Bone marrow (tissue), 2 donors: ENCODE measurements around the gene TGM1.

Experiments used
- DNase-seq, 2 donors: peaks; one replicate each; lab custom pipeline; 2025; lab: John Stamatoyannopoulos, UW

TGM1 gene

DNA sequence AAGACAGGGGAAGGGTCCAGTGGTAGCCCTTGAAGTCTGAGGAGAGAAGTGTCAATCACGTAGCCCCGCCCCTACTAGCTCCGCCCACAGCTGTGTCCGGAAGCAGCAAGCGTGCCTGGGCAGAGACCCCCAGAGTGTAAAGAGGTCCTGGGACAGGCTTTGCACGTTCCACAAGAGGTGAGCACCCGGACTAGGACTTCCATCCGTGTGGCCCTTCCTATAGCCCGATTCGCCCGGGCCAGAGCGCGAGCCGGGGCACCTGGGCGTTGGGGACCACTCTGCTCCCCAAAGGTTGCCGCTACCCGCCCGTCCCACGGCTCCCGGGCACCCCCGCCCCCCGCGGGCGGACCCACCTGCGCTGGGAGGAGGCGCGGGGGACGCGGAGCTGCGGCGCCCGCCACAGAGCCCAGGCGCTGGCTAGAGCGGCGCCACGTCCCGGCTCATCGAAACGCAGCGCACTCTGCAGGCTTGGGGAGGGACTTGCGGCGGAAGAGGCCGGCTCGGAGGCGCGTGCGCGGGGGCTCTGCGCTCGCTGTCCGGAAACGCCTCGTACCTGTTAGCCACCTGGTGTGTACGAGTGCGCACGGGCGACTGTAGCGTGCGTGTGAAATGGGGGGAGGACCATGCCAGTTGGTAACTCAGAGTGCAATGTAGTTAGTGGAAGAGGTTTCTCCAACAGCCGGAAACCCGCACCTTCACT lies 8.3 kb upstream of the TGM1 start, which contains the start of gene RABGGTA:
Gene RABGGTA (minus strand): TSS at position 464 of the 700 bp plus-strand sequence. CDS start 482 bp downstream, outside the sequence.
- DNase-seq = peak; percentile 57 to 80

DNA sequence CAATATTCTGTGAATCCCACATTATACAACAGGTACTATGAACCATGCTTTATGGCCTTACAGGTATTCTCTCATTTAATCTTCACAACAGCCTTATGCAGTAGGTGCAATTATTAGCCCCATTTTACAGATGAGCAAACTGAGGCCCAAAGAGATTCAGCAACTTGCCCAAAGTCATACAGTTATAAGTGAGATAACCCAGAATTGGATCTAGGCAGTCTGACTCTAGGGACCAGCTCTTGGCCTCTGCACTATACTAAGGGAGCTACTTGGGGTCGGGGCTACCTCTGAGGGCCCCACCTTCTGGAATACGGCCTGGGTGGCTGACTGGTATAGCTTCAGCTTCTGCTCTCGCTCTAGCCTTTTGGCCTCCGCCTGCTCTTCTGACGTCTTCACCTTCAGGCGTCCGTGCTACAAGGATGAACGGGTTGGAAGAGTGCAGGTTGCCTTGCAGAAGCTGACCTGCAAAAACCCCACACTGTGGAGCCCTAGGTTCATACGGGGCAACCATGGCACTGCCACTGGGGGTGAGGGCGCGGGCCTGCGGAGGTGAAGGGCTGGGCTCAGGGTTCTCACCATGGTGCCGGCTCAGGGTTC lies 7.7 kb upstream of the TGM1 start:
- DNase-seq = no peak

DNA sequence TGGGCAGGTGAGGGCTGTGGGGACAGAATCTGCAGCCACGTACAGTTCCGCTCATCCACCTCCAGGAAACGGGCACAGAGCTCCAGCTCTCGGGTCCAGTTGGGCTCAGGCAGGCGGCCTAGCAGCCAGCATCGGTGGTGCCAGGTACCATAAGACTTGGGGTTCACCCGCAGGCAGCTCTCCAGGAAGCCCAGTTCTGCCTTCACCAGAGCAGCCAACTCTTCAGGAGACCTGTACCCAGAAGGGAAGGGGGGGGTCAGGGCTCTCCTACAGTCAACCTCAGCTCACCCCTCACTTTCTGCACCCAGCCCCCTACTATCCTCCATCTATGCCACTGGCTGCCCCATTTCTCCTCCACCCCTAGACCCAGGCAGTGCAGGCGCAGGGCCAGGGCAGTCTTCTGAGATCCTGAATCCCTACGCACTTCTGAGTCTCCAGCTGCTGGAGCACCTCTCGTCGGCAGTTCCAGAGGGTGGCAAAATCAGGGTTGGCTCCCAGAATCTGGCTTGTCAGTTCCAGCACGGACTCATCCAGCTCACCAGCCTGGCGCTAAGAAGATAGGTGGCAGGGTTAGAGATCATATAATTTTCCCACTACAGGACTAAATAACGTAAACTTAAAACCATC lies 7.0 kb upstream of the TGM1 start:
- DNase-seq = no peak

DNA sequence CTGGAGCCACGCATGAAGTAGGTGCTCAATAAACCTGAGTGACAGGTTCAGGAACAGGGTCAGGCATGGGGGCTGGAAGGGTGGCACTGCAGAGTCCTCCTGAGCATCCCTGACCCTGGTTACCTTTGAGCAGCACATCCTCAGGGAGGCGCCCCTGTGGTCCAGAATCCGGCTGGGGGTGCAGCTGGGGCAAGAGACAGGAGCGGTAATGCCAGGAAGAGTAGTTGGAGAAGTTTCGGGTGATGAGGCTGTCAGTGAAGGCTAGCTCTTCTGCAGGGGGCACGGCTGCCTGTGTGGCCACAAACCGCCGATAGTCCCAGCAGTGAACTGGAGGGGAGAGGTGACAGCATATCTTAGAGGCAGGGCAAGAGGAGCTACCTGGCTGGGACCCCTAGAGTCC lies 6.4 kb upstream of the TGM1 start:
- no peak for DNase-seq

DNA sequence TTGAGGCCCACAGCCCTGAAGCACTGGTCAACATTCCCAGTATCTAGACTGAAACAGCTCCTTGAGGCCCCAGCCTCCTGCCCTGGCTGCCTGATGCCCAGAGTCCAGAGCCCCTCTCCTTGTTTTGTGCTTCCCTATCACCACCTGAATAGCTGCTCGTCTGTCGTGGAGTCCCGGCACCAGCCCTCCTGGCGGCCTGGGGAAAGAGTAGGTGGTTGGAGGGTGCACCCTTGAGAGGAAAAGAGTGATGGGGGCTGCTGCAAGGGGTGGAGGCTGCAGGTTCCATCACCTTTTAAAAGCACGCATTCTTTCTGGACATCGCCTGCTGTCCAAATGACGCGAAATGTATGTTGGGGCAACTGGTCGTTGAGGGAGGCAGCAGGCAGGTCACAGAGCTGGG lies 5.2 kb upstream of the TGM1 start:
- DNase-seq = no peak

DNA sequence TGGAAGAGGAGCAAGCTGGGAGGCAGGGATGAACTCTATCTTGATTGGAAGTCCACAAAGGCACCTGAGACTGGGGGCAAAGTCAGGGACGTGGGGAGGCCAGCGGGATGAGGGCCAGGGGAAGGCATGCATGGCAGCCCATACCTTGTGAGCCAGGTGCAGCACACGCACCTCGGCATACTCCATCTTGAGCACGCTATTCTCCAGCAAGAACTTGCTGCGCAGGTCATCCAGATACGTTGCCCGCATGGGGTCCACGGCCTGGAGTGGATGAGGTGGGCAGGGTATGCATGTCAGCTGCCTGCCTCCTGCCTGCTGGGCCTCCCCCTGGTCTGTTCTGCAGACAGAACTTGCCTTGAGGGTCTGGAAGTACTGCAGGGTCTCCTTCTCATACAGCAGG lies 4.5 kb upstream of the TGM1 start:
- no peak for DNase-seq

DNA sequence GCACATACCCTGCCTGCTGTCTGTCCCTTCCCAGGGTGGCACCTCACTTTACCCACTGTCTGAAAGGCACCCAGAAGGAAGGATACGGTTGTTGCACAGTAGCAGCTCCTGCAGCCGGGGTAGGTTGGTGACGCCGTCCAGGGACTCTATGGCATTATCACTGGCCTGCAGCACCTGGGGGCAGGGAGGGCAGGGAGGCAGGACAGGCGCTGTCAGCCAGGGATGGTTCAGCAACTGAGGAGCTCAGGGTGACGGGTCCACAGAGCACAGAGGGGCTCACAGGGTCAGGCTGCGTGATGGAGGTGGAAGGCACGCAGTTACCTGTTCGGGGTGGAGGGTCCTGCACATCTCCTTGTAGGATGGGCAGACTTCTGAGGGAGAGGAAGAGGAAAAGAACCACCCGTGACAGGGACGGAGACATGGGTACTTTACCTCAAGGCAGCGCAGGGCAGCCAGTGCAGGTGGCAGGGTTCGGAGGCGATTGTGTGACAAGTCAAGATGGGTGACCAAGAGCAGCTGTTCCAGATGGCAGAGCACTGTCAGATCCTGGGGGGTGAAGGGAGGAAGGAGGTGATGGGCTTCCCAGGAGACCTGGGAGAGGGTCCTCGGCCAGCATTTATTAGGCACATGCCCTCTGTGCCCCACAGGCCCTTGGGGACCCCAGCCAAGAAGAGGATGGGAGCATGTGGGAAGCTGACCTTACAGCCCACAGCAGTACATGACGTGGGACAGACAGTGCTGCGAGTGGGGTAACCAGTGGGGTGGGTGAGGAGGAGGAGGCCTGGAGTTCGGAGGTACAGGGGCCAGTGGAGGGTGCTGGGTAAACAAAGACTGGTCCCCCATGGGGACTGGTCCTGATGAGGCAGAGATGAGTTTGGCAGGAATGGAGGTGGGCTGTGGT lies 3.6 kb upstream of the TGM1 start:
- no peak for DNase-seq

DNA sequence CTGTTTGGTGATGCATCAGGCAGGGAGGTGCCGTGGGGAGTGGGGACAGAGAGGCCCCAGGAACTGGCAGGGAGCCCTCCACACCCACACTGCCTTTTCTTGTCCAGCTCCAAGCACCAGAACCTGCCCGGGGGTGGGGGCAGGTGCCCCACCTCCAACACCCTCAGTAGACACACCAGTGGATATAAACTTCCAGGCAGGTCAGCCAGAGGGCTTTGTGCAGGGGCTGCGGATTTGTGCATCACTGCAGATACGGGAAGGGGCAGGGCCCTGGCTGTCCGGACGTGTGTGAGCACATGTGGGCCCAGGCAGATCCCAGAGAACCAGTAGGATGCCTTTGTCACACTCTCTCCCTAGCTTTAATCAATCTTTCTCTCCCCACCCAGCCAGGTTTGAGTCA lies 1.3 kb upstream of the TGM1 start:
- DNase-seq = no peak

DNA sequence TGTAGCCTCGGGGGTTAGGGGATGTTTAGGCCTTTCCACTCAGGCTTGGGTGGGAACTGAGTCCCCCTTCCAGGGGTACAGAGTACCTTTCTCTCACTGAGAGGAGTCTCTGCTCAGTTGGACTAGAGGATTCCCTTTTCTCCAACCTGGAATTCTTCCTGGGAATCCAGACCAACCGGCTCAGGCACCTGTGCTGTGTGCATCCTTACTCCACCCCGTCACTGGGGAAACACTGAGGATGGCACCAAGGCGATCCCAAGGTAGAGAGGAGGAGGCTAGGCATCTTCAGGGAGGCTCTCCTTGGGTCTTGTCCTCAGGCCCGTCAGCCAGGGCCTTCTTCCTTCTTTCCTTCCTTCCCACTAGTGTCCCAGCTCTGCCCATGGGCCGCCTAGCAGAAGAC lies 871 bp upstream of the TGM1 start:
- no peak for DNase-seq

DNA sequence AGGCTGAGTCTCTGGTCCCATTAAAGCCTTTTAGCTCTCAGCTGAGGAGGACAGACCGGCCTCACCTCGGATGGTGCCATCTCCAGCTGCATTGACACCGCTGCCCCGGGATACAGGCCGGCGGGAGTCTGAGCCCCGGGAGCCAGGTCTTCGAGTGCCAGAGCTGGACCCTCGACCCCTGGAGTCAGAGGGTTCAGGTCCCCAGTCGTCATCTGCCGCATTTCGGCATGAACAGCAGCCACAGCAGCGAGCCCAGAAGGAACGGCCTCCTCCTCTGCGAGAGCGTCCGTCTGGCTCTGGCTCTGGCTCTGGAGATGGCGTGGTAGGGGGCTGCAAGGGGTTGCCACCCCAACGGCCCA lies 1.0 kb downstream of the TGM1 start:
- no peak for DNase-seq

DNA sequence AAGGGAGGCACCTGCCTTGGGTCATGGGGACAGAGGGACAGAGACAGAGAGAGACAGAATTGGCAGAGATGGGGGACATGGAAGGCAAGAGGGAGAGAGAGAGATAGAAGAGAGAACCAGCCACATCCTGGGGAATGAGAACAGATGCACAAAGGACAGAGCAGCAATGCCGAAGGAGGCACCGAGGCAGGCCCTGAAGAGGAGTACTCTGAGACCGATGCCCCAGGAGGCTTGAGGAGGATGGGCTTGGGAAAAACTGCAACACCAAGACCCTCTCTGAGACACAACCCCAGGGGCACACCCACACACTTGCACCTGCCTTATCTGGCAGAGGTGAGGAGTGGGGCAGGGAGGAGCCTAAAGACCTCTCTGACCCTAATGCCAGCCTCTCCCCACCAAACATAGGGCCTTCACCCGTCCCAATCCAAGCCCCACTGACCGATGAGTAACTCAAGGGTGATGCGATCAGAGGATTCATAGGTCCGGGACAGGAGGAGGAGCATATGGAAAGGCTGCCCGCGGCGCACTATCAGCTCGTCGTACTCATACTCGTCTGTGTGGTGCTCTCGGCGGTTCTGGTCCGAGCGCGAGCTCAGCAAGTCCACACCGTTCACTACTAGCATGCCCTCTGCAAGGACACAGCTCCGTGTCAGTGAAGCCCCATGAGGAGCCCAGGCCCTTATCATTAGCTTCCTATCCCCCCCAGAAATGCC lies 1.6 kb downstream of the TGM1 start:
- no peak for DNase-seq

DNA sequence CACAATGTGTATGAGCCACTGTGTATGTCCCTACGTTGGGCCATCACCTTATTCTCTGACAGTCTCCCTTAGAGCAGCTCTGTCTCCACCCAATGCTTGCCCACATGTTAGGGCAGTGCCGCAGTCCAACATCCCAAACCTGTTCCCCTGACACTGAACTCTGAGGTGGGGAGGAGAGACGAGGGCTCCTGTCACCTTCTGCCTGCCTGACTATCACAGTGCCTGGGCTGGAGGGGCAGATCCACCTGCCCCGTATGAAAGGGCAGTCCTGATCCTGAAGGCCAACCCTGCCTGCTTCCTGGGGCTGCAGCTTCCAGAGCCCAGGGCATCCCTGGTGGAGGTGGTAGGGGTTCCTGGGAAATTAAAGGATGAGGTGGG lies 2.2 kb downstream of the TGM1 start:
- no peak for DNase-seq

DNA sequence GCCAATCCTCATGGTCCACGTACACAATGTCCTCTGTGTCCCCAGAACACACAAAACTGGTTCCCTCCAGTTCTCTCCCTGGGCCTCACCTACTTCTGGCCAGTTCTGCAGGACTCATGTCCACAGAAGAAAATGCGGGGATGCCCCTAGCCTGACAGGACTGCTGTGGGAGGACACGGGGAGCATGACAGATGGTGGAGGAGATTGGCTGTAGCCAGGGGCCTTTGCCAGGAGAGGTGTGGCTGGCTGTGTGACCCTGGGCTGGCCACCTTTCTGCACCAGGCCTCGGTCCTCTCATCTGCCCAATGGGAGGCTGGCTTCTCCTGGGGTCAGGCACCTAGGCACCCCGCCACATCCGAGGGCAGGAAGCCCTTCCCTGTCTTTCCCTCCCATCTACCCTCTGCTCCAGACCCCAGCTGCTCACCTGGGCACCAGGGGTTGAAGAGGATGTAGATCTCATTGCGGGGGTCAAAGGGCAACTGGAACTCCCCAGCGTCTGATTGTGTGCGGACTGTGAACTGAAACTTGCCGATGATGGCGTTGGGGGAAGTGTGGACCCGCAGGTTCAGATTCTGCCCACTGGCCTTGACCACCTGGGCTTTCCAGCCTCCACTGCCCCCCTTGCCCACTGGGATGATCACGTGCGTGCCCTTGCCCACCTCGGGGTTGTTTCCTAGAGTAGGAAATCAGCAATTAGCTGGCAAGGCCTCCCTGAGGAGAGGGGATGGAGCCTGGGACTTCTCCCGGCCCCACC lies 2.8 kb downstream of the TGM1 start:
- no peak for DNase-seq

DNA sequence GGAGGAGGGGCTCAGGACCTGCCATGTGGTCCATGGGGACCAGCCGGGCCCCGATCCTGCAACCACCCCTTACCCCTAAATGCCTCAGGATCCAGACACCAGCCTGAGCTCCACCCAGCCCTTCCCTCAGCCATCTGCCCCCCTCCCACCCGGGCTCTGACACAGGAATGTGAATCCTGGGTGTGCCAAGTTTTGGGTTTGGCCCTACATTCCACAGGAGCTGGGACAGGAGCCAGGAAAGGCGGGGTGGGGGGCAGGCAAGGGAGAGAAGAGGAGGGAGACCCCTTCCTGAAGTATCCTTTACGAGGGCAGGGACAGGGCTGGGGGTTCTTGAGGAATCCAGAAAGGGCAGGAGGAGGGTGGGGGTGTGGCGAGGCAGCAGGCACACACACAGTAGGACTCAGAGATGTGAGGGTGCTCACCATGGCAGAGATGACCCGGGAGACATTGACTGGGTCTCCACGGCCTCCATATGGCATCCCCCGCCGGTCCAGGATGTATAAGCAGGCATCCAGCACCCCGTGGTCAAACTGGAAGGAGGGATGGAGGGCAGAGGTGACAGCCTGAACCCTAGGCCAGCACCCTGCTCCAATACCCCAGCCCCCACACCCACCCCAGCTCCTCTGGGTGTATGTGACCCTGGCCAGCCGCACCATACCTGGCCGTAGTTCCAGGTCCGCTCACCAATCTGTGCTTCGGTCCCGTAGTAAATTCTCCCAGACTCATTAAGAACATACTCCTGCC lies 3.5 kb downstream of the TGM1 start:
- DNase-seq = no peak

DNA sequence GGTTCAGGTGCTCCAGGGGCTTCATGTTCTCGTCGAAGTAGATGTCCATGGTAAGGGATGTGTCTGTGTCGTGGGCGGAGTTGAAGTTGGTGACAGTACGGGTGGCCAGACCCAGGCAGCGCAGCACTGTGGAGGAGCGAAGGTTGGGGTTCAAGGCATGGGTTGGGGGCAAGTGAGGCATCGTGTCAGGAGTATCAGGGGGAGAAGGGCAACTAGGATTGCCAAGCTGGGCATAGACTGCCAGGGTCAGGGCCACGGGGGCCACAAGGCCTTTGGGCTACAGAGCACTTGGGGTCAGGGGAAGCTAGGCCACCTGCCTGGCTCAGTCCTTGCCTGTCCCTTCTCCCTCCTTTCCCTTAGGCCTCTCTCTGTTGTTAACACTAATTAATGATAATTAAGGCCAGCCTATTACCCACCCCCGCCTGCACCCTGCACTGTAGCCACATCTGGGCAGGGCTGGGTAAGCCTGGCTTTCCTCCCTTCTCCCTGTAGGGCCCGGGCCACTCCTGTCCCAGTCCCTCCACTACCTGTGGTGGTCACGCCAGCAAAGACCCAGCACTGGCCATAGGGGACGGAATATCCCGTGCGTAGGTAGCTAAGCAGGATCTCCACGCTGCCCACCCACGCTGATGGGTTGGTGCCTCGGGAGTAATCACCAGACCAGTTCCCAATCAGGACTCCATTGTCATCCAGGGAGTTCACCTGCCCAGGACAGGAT lies 4.3 kb downstream of the TGM1 start:
- no peak for DNase-seq

DNA sequence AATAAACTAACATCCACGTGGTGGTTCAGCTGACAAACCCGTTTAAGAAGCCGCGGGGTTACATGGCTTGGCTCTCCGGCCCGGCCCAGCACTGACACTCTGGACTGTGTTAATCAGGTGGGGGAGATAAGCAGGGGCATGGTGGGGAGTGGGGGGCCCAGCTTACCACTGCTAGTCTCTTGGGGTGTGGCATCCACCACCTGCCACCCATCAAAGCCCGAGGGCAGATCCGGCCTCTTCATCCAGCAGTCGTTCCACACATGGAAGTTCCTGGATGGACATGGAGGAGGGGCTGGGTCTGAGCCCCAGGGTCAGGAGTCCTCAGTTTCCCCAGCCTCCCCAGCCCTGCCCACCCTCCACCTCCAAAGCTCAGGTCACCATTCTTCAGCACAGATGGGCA lies 4.9 kb downstream of the TGM1 start:
- no peak for DNase-seq

DNA sequence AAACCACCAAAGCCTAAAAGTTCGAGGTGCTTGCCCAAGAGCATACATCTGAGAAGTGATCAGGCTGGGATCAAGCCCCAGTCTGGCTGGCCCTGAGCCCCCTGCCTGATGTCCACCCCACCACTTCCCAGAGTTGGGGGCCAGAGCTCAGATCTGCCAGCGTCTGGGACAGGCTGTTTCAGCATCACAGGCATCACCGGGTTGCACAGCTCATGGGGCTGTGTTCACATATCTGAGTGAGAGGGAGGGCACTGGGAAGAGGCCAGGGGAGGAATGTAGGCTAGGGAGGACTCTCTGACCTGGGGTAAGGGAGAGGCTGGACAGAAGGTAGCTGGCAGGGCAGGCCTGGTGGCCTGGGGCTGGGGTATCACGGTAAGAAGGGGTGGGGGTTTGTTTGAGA lies 6.0 kb downstream of the TGM1 start:
- DNase-seq = no peak

DNA sequence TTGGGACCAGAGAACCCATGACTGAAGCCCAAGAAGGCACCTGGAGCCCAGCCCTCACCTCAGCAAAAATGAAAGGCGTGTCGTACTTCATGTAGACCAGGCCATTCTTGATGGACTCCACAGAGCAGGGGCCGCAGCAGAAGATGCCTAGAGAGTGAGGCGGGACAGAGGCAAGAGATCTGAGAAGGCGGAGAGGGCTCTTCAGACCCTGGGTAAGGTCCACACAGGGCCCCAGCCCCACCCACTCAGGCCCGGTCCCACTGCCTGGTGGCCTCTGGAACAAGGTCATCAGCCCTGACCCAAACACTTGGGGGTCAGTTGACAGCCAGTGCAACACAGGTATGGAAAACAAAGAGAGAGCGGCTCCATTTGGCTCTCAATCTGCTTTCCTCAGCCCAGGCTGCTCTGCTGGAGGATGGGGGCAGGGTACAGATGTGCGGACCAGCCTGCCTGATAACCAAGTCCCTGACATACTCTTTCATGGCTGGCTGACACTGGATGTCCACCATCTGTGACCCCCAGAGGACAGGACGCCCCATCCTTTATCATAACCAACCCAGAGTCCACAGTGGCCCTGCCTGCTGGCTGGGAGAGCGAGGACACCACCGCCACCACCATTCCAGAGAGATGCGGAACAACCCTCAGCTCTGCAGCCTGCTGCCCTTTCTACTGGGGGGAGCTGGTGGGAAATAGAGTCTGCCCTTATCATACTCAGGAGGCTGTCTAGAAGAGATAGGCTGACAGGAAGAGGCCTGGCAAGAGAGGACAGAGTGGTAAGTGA lies 6.9 kb downstream of the TGM1 start:
- no peak for DNase-seq

DNA sequence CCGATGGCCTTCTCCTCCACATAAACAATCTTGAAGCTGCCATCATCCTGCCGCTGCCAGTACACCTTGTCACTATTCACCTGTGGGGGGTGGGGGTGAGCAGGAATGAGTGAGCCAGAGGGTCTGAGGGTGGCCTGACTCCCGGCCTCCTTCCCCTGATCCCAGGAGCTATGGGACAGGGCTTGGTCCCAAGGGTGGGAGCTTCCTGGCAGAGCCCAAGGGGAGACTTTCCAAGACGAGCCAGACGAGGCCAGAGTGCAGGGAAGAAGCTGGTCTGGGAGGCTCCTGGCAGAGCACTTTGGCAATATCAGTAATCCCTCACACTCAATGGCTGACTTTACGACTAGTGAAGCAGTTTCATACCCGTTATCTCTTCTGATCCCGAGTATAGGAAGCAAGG lies 7.5 kb downstream of the TGM1 start:
- DNase-seq = no peak
